ENCODE results near the gene C1QL2. TPM values are rescaled to one million over a fixed set of nuclear protein-coding genes. Genes with fewer than 3 reads are reported as not detected.
A peak's percentile ranks its signal among the peaks of the same experiment; 100 is the strongest.

Gene C1QL2
- total RNA-seq, 2 donors from 2014 or later: not detected

DNA sequence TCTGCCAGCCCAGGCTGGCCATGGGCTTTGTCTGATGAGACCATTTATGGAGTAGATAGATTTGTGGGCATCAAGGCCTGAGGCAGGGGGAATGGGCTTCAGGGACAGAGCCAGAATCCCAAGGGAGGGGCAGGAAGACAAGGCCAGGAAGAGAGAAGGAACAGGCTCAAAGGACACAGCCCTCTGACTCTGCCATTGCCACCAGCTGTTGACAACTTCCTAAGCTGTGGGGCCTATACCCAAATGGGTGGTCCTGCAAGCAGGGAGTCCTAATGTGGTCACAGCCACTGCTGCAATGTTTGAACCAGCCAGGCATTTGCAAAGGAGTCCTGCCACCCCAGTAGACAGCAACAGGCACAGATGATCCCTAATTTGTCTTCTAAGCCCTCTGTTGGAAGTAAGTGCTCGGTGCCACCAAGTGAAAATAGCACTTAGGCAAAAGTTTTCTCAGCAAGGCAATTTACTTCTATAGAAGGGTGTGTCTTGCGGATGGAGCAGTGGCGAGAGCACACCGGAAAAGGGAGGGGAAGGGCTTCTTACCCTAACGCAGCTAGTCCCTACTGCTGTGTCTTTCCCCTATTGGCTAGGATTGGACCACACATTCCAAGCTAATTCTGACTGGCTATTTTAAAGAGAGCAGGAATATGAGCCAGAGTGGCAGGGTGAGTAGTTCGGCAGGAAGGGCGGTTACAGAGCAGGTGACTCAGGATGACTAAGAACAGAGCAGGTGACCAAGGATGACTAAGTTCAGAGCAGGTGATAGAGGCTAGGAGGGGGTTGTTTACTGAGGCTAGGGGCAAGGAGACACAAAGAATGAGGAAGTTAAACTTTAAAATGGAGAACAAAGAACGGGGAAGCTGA is 47.2 kb downstream of the C1QL2 start:
- TF ChIP-seq, protein P1, sequence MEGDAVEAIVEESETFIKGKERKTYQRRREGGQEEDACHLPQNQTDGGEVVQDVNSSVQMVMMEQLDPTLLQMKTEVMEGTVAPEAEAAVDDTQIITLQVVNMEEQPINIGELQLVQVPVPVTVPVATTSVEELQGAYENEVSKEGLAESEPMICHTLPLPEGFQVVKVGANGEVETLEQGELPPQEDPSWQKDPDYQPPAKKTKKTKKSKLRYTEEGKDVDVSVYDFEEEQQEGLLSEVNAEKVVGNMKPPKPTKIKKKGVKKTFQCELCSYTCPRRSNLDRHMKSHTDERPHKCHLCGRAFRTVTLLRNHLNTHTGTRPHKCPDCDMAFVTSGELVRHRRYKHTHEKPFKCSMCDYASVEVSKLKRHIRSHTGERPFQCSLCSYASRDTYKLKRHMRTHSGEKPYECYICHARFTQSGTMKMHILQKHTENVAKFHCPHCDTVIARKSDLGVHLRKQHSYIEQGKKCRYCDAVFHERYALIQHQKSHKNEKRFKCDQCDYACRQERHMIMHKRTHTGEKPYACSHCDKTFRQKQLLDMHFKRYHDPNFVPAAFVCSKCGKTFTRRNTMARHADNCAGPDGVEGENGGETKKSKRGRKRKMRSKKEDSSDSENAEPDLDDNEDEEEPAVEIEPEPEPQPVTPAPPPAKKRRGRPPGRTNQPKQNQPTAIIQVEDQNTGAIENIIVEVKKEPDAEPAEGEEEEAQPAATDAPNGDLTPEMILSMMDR (IDR thresholded peaks at IDR 0.05): no peak
- Histone ChIP-seq H3K9me3 (no peaks in the 10 kb centered on the region), H3K27me3 (no peaks in the 10 kb centered on the region), H3K27ac (no peak overlapping the region), H3K4me3 (no peak overlapping the region), H3K4me1 (no peaks in the 10 kb centered on the region), H3K36me3 (no peaks in the 10 kb centered on the region), H3K9ac (ENCODE audit: low read depth in 2 of 2, low read length in 2 of 2) (no peak overlapping the region)
- no peak for DNase-seq
- intact Hi-C loops (cut with DNase I): no loop called here

GRCh38 chr2:119109866-119110265 is 48.7 kb downstream of the C1QL2 start:
- Histone ChIP-seq H3K9me3 (no peaks in the 10 kb centered on the region), H3K4me3 (no peak overlapping the region), H3K4me1 (no peaks in the 10 kb centered on the region), H3K36me3 (no peaks in the 10 kb centered on the region), H3K27me3 (no peaks in the 10 kb centered on the region), H3K27ac (no peak overlapping the region), H3K9ac (ENCODE audit: low read depth in 2 of 2, low read length in 2 of 2) (no peak overlapping the region)
- TF ChIP-seq, protein P1 (IDR thresholded peaks at IDR 0.05): no peak
- intact Hi-C loops (cut with DNase I): no loop called here
- peak; percentile 2 for DNase-seq

DNA sequence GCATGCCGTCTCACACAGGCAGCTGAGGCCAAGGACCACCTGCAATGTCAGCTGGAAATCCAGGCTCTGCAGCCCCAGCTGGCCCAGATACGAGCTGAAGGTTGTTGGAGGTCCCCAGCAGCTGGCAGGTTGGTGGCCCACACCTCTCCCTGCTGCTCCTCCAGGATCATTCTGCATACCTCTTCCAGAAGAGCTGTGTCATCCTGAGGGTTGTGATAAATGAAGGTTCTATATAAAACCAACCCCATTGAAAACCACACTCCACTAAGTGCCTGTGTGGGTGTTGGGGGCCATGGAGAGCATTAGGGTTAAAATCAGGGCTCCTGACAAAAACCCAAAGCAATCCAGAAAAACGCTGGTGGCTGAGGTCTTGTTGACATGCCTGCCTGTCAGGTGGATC is 50.4 kb downstream of the C1QL2 start:
- no peak overlapping the region for H3K4me3 ChIP-seq
- no peak overlapping the region for H3K9ac ChIP-seq (ENCODE audit: low read depth in 2 of 2, low read length in 2 of 2)
- no peaks in the 10 kb centered on the region for H3K36me3 ChIP-seq
- DNase-seq: peak; percentile 7
- TF ChIP-seq, protein P1 (IDR thresholded peaks at IDR 0.05): no peak
- no peaks in the 10 kb centered on the region for H3K4me1 ChIP-seq
- no peaks in the 10 kb centered on the region for H3K9me3 ChIP-seq
- intact Hi-C loops (cut with DNase I): no loop called here
- no peaks in the 10 kb centered on the region for H3K27me3 ChIP-seq
- H3K27ac ChIP-seq: no peak overlapping the region

DNA sequence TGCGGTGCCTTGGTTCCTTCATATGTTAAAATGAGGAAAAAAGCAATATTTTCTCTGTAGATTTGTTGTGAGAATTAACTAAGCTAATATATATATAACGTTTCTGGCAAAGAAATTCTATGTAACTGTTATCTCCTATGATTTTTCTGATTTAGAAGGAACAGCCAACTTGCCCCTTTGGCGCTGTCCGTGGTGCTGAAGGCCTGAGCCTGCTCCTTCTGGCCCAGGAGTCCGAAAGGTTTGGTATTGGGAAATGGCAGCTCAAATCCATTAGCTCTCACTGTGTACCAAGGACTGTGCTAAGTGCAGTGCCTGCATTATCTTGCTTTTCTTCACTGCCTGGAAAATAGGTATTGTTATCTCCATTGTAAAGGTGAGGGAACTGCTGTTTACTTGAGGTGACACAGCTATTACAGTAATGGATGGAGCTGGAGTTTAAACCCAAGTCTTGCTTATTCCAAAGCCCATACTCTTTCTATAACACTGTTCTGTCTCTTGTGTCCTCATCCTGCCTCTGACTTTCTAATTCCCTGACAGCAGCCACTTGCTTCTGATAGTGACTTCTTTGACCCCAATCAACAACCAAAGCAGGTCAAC is 52.2 kb downstream of the C1QL2 start:
- peak; percentile 45 for DNase-seq
- no peak overlapping the region for H3K9ac ChIP-seq (ENCODE audit: low read depth in 2 of 2, low read length in 2 of 2)
- no peak overlapping the region for H3K27ac ChIP-seq
- H3K4me1 ChIP-seq: no peaks in the 10 kb centered on the region
- intact Hi-C loops (cut with DNase I): no loop called here
- no peaks in the 10 kb centered on the region for H3K27me3 ChIP-seq
- no peaks in the 10 kb centered on the region for H3K9me3 ChIP-seq
- no peak overlapping the region for H3K4me3 ChIP-seq
- TF ChIP-seq, protein P1 (IDR thresholded peaks at IDR 0.05): no peak
- no peaks in the 10 kb centered on the region for H3K36me3 ChIP-seq

Other genes starting within 250 kb of the C1QL2 start
- 1 to 10 TPM in 1 of 2 donors, under 1 TPM in 1; 0.77 to 3.7 TPM for gene MARCO, start 216.6 kb downstream of the C1QL2 start, total RNA-seq
- 10 to 100 TPM; 26.6 to 52.2 TPM for gene STEAP3, start 65.1 kb upstream of the C1QL2 start, total RNA-seq
- 1 to 10 TPM; 4.7 to 6.6 TPM for gene C2orf76, start 208.1 kb upstream of the C1QL2 start, total RNA-seq
- 100 to 1,000 TPM; 275 to 291 TPM for gene DBI, start 208.2 kb upstream of the C1QL2 start, total RNA-seq